ENCODE measurements around the gene UTS2B. TPM values are rescaled to one million over a fixed set of nuclear protein-coding genes. Genes with fewer than 3 reads are reported as not detected.
A peak's percentile ranks its signal among the peaks of the same experiment; 100 is the strongest.

UTS2B gene
- not detected for total RNA-seq
- long read RNA-seq, partial matches to known transcripts, result 0 of 1 reads
- long read RNA-seq, other reads (novel, unspliced or antisense), result 1 of 1 reads

GRCh38 chr3:191329654-191330529 is at the start of gene UTS2B:
Gene UTS2B (minus strand): TSS chr3:191330526. CDS start chr3:191282189, 48,337 bp downstream.
- ATAC-seq, result peak; percentile 80
- peak; percentile 46 to 72 for DNase-seq
- intact Hi-C loops (cut with DNase I, micrococcal nuclease), result no loop called here

DNA sequence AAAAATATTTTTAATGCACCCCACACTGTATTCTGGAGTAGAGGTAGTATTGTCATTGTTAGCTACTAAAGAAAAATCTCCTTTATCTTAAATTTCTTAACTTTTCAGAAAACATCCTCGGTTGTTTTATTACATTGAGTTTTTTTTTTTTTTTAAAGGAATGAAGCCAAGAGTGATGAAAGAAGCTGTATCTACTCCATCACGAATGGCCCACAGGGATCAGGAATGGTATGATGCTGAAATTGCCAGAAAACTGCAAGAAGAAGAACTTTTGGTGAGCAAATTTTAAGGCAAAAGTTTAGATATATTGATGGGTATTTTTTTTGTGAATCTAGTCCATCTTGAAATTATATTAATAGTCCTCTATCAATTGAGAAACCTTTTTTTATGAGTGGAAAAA is 49.7 kb upstream of the UTS2B start:
- intact Hi-C loops (cut with DNase I, micrococcal nuclease), result no loop called here
- no peak for ATAC-seq

GRCh38 chr3:191379446-191379845 is 49.1 kb upstream of the UTS2B start:
- intact Hi-C loops (cut with DNase I, micrococcal nuclease), result no loop called here
- ATAC-seq (no peak), DNase-seq (no peak)

More for the DNA sequence above, 49.7 kb upstream of the UTS2B start:
- DNase-seq, result no peak

DNA sequence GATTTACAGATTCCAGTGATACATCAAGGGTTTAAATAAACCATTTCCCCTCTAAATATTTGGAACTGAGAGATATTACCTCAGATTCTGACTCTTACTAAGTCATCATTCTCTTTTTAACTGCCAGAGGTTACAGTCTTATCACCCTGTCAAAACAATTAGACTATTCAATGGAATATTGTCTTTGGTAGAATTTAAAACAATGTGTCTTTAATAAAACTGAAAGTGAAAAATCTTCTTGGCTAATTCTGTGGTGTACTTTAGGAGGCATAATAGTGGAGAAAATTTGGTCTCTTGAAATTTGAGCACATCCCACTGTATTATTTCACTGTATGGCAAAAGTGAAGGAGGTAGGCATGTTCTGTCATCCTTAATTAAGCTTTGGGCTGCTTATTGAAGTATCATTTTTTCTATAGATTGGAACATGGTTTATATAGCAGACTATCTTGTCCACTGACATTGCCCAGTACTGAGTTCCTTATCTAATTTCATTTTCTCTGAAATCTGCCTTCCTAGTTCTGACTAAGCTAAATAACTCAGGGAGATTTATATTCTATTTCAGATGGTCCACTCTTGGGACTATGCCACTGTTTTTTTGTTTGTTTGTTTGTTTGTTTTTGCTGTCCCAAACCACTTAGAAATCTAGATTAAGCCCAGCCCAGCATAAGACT is 48.0 kb upstream of the UTS2B start:
- intact Hi-C loops (cut with DNase I, micrococcal nuclease), result no loop called here
- no peak for DNase-seq
- ATAC-seq, result no peak

- intact Hi-C loops (cut with DNase I, micrococcal nuclease), result no loop called here
- DNase-seq, result no peak
- ATAC-seq, result peak; percentile 99
These were observed 46.3 kb upstream of the UTS2B start for GRCh38 chr3:191376516-191377141.

GRCh38 chr3:191373327-191373726 is 43.0 kb upstream of the UTS2B start:
- intact Hi-C loops (cut with DNase I, micrococcal nuclease), result no loop called here
- DNase-seq (no peak), ATAC-seq (no peak)

- ATAC-seq (no peak), DNase-seq (no peak)
- intact Hi-C loops (cut with DNase I, micrococcal nuclease), result no loop called here
These were observed 41.8 kb upstream of the UTS2B start for GRCh38 chr3:191372122-191372521.

DNA sequence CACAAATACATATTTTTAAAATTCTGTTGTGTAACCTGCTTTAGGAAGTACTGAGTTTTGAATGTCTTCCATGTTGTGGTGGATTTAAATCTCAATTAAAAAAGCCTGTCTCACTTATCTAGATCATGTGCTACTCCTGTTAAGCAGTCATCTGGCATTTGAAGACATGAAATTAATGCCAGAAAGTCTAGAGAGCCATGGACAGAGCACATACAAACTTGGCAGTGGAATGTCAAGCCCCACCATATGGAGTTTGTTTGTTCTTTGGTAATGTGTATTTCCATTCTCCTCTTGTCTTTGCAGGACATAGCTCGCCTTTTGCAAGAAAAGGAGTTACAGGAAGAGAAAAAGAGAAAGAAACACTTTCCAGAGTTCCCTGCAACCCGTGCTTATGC is 39.3 kb upstream of the UTS2B start:
- intact Hi-C loops (cut with DNase I, micrococcal nuclease), result no loop called here
- ATAC-seq (no peak), DNase-seq (no peak)

GRCh38 chr3:191368755-191369615 is 38.7 kb upstream of the UTS2B start:
- intact Hi-C loops (cut with DNase I, micrococcal nuclease), result no loop called here
- ATAC-seq, result no peak

GRCh38 chr3:191366675-191367074 is 36.3 kb upstream of the UTS2B start:
- intact Hi-C loops (cut with DNase I, micrococcal nuclease), result no loop called here
- DNase-seq, result no peak
- ATAC-seq, result no peak

More at GRCh38 chr3:191368755-191369615, 38.7 kb upstream of the UTS2B start:
- no peak for DNase-seq

DNA sequence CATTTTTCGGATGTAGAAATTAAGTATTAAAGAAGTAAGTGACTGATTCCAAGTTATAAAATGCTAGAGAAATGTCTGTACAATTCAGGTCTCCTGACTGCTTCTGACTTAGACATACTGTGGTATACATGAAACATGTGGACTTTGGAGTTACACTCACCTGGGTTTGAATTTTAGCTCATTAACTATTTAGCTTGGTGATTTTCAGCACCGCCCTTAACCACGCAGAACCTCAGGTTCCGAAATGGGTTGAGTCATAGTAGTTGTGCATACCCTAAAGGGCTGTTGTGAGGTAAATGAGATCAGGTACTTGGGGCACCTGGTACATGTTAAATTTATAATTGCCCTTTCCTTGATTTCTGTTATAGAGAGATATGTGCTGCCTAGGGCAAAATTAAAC is 32.9 kb upstream of the UTS2B start:
- ATAC-seq, result peak; percentile 59
- no peak for DNase-seq

GRCh38 chr3:191362524-191363090 is 32.3 kb upstream of the UTS2B start:
- intact Hi-C loops (cut with DNase I, micrococcal nuclease), result no loop called here
- no peak for ATAC-seq
- DNase-seq, result no peak

More for the DNA sequence above, 32.9 kb upstream of the UTS2B start:
- intact Hi-C loops (cut with DNase I, micrococcal nuclease), result no loop called here

DNA sequence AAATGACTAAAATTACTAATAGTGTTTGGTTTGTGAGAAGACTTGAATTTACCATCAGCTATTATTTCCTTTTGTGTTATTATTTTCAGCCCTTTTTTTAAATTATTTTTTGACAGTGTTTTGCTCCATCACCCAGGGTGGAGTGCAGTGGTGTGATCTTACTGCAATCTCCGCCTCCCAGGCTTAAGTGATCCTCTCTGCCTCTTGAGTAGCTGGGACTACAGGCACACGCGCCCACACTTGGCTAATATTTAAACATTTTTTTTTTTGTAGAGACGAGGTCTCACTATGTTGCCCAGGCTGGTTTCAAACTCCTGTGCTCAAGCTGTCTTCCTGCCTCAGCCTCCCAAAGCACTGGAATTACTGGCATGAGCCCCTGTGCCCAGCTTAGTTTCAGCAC is 31.7 kb upstream of the UTS2B start:
- intact Hi-C loops (cut with DNase I, micrococcal nuclease), result no loop called here
- ATAC-seq (no peak), DNase-seq (no peak)

DNA sequence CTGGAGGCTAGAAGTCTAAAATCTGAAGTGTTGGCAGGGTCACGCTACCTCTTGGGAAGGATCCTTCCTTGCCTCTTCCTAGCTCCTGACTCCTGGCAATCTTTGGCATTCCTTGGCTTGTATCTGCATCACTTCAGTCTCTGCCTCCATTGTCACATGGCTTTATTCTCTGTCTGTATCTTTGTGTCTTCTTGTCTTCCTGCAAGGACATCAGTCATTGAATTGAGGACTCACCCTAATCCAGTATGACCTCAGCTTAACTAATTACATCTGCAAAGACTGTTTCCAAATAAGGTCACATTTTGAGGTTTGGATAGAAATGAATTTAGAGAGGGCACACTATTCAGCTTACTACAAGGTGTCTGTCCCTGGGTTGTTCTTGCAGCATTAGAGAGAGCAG is 31.1 kb upstream of the UTS2B start:
- DNase-seq (no peak), ATAC-seq (no peak)
- intact Hi-C loops (cut with DNase I, micrococcal nuclease), result no loop called here

DNA sequence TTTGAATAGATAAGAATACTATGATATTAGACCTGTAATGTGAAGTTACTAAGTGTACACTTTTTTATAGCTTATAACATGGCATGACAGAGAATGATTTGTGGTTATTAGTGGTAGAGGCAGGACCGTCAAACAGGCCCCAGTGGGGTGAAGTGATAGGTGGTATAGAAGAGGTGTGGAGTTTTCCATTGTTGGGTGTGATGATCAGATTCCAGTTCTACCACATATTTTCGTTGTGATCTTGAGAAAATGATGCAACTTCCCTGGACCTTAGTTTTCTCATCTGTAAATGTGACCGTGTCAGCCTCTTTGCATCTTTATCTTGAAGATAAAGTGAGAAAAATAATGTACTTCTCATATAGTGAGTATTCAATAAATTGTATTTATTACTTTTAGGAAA is 30.3 kb upstream of the UTS2B start:
- intact Hi-C loops (cut with DNase I, micrococcal nuclease), result no loop called here
- DNase-seq (no peak), ATAC-seq (no peak)

- intact Hi-C loops (cut with DNase I, micrococcal nuclease), result no loop called here
- no peak for ATAC-seq
- DNase-seq, result no peak
These were observed 28.6 kb upstream of the UTS2B start for GRCh38 chr3:191358929-191359328.

DNA sequence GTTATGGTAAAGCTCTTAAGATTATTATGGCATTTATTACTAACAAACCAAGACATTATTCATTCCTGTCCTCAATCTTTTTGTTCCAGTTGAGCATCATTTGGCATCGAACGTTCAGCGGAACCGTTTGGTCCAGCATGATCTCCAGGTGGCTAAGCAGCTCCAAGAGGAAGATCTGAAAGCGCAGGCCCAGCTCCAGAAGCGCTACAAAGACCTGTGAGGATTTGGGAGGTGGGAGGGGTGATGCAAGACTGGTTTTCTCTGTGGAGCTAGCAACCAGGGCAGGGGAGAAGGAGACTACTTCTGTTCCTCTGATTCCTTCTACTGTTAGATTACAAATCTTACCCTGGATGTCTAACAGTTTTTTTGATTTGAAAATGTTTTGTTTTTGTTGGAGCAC is 27.6 kb upstream of the UTS2B start:
- ATAC-seq (no peak), DNase-seq (no peak)
- intact Hi-C loops (cut with DNase I, micrococcal nuclease), result no loop called here

DNA sequence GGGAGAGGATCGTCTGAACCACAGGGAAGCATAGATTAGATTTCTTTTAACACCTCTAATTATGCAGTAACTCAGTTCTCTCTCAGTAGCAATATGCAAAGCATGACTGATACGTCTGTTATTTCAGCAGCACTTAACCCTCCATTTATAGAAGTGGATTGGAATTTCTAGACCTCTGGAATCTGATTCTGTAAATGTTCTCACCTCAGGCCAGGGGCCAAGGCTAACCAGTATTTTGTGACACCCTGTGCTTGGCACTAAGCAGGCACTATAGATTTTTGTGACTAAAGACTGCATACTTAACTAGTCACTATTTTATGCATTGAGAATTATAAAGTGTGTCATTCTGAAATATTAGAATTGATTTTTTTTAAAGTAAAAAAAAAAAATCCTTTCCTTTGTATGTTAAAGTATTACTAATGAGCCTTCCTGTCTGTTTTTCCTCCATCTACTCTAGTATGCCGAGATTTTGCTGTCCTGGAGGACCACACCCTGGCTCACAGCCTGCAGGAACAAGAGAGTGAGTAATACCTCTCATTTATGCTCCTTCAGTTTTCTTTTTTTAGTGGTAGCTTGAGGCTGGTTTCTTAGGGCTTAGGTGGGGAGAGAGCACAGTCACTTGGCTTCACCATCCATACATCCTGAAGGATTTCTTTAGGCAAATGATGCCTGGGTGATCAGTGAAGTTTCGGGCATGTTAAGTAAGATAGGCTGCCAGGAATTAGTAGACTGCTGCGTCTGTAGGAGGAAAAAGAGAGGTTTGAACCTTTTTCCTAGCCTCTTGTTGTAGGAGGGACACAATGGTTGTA is 26.5 kb upstream of the UTS2B start:
- peak; percentile 69 for ATAC-seq
- no peak for DNase-seq

More for the DNA sequence above, 26.5 kb upstream of the UTS2B start:
- intact Hi-C loops (cut with DNase I, micrococcal nuclease), result no loop called here
